GM23338 (cell line): Measurements from ENCODE around the gene GMEB2.

Source experiments
- CREB1 ChIP-seq: fragments of 250-450 bp; sonication (Bioruptor Pico); IDR thresholded peaks from 2 replicates; pipeline ENCODE4 v1.5.0; 2020; ENCODE audit warnings: low read depth, mild to moderate bottlenecking, moderate library complexity
- CTCF ChIP-seq, 2 experiments: fragments of 200-600 bp in 1 of 2; sonication (generic) in 1 of 2; conservative IDR thresholded peaks; 2 replicates each; pipeline versions ENCODE4 v1.5.1 to v1.6.1; 2016 to 2017; ENCODE audit warnings: antibody characterized with exemption in 2 of 2, low read depth in 2 of 2, mild to moderate bottlenecking in 2 of 2, moderate library complexity in 1 of 2
- ETS1 ChIP-seq: IDR thresholded peaks from 2 replicates; pipeline ENCODE4 v1.6.1; 2016; ENCODE audit warnings: antibody characterized with exemption
- EZH2 ChIP-seq: fragments of 200-600 bp; sonication (generic); IDR thresholded peaks from one replicate; pipeline ENCODE4 v1.8.0; 2017; ENCODE audit warnings: antibody characterized with exemption, mild to moderate bottlenecking, low read depth; ENCODE audit not compliant: unreplicated experiment
- EZH2phosphoT487 ChIP-seq: fragments of 200-600 bp; sonication (generic); IDR thresholded peaks from one replicate; pipeline ENCODE4 v1.8.1; 2018; ENCODE audit warnings: antibody characterized with exemption; ENCODE audit not compliant: unreplicated experiment
- JUNB ChIP-seq: IDR thresholded peaks from one replicate; pipeline ENCODE4 v1.6.1; 2016; ENCODE audit warnings: antibody characterized with exemption; ENCODE audit not compliant: unreplicated experiment
- NANOG ChIP-seq: IDR thresholded peaks from 2 replicates; pipeline ENCODE4 v1.6.1; 2016; ENCODE audit warnings: antibody characterized with exemption, borderline replicate concordance
- POLR2AphosphoS5 ChIP-seq: IDR thresholded peaks from 2 replicates; pipeline ENCODE4 v1.6.1; 2016; ENCODE audit warnings: antibody characterized with exemption, low read depth
- REST ChIP-seq: IDR thresholded peaks from one replicate; pipeline ENCODE4 v1.6.1; 2018; ENCODE audit warnings: antibody characterized with exemption; ENCODE audit not compliant: unreplicated experiment
- STAT1 ChIP-seq: IDR thresholded peaks from one replicate; pipeline ENCODE4 v1.6.1; 2016; ENCODE audit warnings: antibody characterized with exemption; ENCODE audit not compliant: unreplicated experiment
- ZNF114 ChIP-seq: fragments of 250-450 bp; sonication (Bioruptor Pico); IDR thresholded peaks from 2 replicates; pipeline ENCODE4 v1.5.0; 2020; ENCODE audit warnings: mild to moderate bottlenecking, moderate library complexity
- ZNF331 ChIP-seq: fragments of 250-450 bp; sonication (Bioruptor Pico); IDR thresholded peaks from 2 replicates; pipeline ENCODE4 v1.5.0; 2020; ENCODE audit warnings: low read depth, mild to moderate bottlenecking, moderate library complexity
- ZNF462 ChIP-seq: fragments of 250-450 bp; sonication (Bioruptor Pico); IDR thresholded peaks from 2 replicates; pipeline ENCODE4 v1.5.0; 2020; ENCODE audit warnings: mild to moderate bottlenecking, moderate library complexity

- no peak for TF ChIP-seq EZH2
- TF ChIP-seq CTCF (conservative IDR thresholded peaks at IDR 0.05; ENCODE audit: low read depth in 2 of 2): no peak
- TF ChIP-seq POLR2AphosphoS5: no peak
- no peak for TF ChIP-seq REST
- no peak for TF ChIP-seq EZH2phosphoT487
- no peak for TF ChIP-seq ETS1
- no peak for TF ChIP-seq JUNB
- no peak for TF ChIP-seq CREB1 (CRISPR knock-in tag)
- TF ChIP-seq NANOG: no peak
- TF ChIP-seq ZNF114: no peak
- no peak for TF ChIP-seq ZNF462 (CRISPR knock-in tag)
- TF ChIP-seq ZNF331 (CRISPR knock-in tag): no peak
- TF ChIP-seq STAT1: no peak
These were observed 66.5 kb downstream of the GMEB2 start for GRCh38 chr20:63560333-63560805.
